SK-N-SH treated with all-trans-retinoic acid at 6 μM for 48 hours (cell line): ENCODE data around the gene WBP2.

Experiments used
- ARNTL ChIP-seq: fragments of 450-650 bp; formaldehyde crosslinking; IDR thresholded peaks from 2 replicates; pipeline ENCODE4 v1.5.0; 2020; ENCODE audit warnings: low read depth, mild to moderate bottlenecking, moderate library complexity, borderline replicate concordance
- CREB5 ChIP-seq: fragments of 250-450 bp; sonication (Bioruptor Pico); IDR thresholded peaks from 2 replicates; pipeline ENCODE4 v1.5.1; 2020; ENCODE audit warnings: low read depth, mild to moderate bottlenecking, moderate library complexity

GRCh38 chr17:75901727-75902126 lies 46.6 kb upstream of the WBP2 start:
- TF ChIP-seq ARNTL (CRISPR knock-in tag) (no peak), CREB5 (CRISPR knock-in tag) (no peak)
